ENCODE data around the gene ANXA9.

DNA sequence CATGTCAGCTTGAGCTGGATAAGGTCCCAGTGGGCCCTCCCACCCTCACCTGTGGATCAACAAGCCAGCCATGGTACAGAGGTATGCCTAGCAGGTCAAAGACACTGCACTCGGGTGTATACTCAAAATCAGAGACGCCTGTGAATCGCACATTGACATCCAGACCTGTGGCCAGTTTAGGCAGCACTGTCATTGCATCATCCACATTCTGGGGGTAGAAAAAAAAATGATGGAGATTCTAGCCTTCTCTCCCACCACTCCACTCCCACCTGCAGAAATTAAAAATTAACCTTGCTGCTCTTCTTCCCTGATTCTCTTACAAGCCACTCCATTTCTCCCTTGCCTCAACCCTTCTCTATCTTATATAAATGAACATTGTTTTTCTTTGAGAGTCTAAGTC is 18.3 kb downstream of the ANXA9 start:
- TF ChIP-seq, protein P1, sequence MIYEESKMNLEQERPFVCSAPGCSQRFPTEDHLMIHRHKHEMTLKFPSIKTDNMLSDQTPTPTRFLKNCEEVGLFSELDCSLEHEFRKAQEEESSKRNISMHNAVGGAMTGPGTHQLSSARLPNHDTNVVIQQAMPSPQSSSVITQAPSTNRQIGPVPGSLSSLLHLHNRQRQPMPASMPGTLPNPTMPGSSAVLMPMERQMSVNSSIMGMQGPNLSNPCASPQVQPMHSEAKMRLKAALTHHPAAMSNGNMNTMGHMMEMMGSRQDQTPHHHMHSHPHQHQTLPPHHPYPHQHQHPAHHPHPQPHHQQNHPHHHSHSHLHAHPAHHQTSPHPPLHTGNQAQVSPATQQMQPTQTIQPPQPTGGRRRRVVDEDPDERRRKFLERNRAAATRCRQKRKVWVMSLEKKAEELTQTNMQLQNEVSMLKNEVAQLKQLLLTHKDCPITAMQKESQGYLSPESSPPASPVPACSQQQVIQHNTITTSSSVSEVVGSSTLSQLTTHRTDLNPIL (CRISPR knock-in tag; IDR thresholded peaks at IDR 0.05; ENCODE audit: low read depth) = no peak
- TF ChIP-seq, protein P2, sequence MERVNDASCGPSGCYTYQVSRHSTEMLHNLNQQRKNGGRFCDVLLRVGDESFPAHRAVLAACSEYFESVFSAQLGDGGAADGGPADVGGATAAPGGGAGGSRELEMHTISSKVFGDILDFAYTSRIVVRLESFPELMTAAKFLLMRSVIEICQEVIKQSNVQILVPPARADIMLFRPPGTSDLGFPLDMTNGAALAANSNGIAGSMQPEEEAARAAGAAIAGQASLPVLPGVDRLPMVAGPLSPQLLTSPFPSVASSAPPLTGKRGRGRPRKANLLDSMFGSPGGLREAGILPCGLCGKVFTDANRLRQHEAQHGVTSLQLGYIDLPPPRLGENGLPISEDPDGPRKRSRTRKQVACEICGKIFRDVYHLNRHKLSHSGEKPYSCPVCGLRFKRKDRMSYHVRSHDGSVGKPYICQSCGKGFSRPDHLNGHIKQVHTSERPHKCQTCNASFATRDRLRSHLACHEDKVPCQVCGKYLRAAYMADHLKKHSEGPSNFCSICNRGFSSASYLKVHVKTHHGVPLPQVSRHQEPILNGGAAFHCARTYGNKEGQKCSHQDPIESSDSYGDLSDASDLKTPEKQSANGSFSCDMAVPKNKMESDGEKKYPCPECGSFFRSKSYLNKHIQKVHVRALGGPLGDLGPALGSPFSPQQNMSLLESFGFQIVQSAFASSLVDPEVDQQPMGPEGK (CRISPR knock-in tag; IDR thresholded peaks at IDR 0.05; ENCODE audit: borderline replicate concordance) = no peak
- TF ChIP-seq ARNTL (CRISPR knock-in tag; IDR thresholded peaks at IDR 0.05; ENCODE audit: borderline replicate concordance, low read depth) (no peak), ZFP3 (CRISPR knock-in tag; IDR thresholded peaks at IDR 0.05) (no peak), RARB (CRISPR knock-in tag; IDR thresholded peaks at IDR 0.05) (no peak), BACH2 (CRISPR knock-in tag; IDR thresholded peaks at IDR 0.05; ENCODE audit: borderline replicate concordance) (no peak), OSR1 (CRISPR knock-in tag; IDR thresholded peaks at IDR 0.05) (no peak), ISL1 (CRISPR knock-in tag; IDR thresholded peaks at IDR 0.05) (no peak)
